8988T (cell line): ENCODE data around the gene HTR3A.
"Not testable (repeated sequence)": the region's sequence is repeated elsewhere in the genome, so short reads cannot be mapped to it uniquely, and the experiment has no call there.

Experiments
- DNase-seq: peaks from one replicate; pipeline ENCODE4 v3.0.0; 2011

Gene HTR3A

GRCh38 chr11:113974741-113975470, at the start of gene HTR3A:
Gene HTR3A (plus strand): TSS chr11:113975108. CDS start chr11:113975326, 218 bp downstream.
- no peak for DNase-seq

GRCh38 chr11:113926273-113927197, 48.4 kb upstream of the HTR3A start:
- DNase-seq: no peak

- DNase-seq: no peak
Observed at GRCh38 chr11:113928311-113928710, 46.6 kb upstream of the HTR3A start.

GRCh38 chr11:113932788-113933187, 42.1 kb upstream of the HTR3A start:
- DNase-seq: no peak

- not testable (repeated sequence) for DNase-seq
Observed at GRCh38 chr11:113934193-113934592, 40.7 kb upstream of the HTR3A start.

GRCh38 chr11:113934761-113935160, 40.1 kb upstream of the HTR3A start:
- no peak for DNase-seq

GRCh38 chr11:113935858-113936257, 39.0 kb upstream of the HTR3A start:
- DNase-seq: no peak

- no peak for DNase-seq
Observed at GRCh38 chr11:113937918-113938317, 37.0 kb upstream of the HTR3A start.

- no peak for DNase-seq
Observed at GRCh38 chr11:113942256-113942655, 32.7 kb upstream of the HTR3A start.

- DNase-seq: not testable (repeated sequence)
Observed at GRCh38 chr11:113946162-113946561, 28.7 kb upstream of the HTR3A start.

GRCh38 chr11:113947994-113948393, 26.9 kb upstream of the HTR3A start:
- DNase-seq: no peak

GRCh38 chr11:113949891-113950290, 25.0 kb upstream of the HTR3A start:
- DNase-seq: no peak

- no peak for DNase-seq
Observed at GRCh38 chr11:113951537-113951936, 23.4 kb upstream of the HTR3A start.

- no peak for DNase-seq
Observed at GRCh38 chr11:113952070-113952469, 22.8 kb upstream of the HTR3A start.

GRCh38 chr11:113952588-113952987, 22.3 kb upstream of the HTR3A start:
- DNase-seq: no peak

GRCh38 chr11:113954235-113954634, 20.7 kb upstream of the HTR3A start:
- DNase-seq: no peak

- no peak for DNase-seq
Observed at GRCh38 chr11:113956986-113957385, 17.9 kb upstream of the HTR3A start.

- no peak for DNase-seq
Observed at GRCh38 chr11:113960702-113961330, 14.1 kb upstream of the HTR3A start.

- DNase-seq: no peak
Observed at GRCh38 chr11:113967361-113967760, 7.5 kb upstream of the HTR3A start.

- no peak for DNase-seq
Observed at GRCh38 chr11:113971506-113972195, 3.3 kb upstream of the HTR3A start.

GRCh38 chr11:113977071-113977490, 2.2 kb downstream of the HTR3A start:
- DNase-seq: no peak

- no peak for DNase-seq
Observed at GRCh38 chr11:113977701-113978100, 2.8 kb downstream of the HTR3A start.

GRCh38 chr11:113979431-113979830, 4.5 kb downstream of the HTR3A start:
- no peak for DNase-seq
